SU-DHL-6 (cell line): ENCODE data around the gene AATF.

Experiments used
- EZH2phosphoT487 ChIP-seq: fragments of 200-600 bp; sonication (generic), shearing (Covaris generic); conservative IDR thresholded peaks from 2 replicates; pipeline ENCODE4 v1.6.1; 2018; ENCODE audit warnings: mild to moderate bottlenecking, antibody characterized with exemption, low read length, moderate library complexity, mixed read lengths
- TF ChIP-seq, protein P1 (sequence below): fragments of 200-600 bp; sonication (generic); IDR thresholded peaks from one replicate; pipeline ENCODE4 v1.5.1; 2017; ENCODE audit warnings: antibody characterized with exemption, mild to moderate bottlenecking, low read length, moderate library complexity; ENCODE audit not compliant: insufficient read depth, poor library complexity, severe bottlenecking

DNA sequence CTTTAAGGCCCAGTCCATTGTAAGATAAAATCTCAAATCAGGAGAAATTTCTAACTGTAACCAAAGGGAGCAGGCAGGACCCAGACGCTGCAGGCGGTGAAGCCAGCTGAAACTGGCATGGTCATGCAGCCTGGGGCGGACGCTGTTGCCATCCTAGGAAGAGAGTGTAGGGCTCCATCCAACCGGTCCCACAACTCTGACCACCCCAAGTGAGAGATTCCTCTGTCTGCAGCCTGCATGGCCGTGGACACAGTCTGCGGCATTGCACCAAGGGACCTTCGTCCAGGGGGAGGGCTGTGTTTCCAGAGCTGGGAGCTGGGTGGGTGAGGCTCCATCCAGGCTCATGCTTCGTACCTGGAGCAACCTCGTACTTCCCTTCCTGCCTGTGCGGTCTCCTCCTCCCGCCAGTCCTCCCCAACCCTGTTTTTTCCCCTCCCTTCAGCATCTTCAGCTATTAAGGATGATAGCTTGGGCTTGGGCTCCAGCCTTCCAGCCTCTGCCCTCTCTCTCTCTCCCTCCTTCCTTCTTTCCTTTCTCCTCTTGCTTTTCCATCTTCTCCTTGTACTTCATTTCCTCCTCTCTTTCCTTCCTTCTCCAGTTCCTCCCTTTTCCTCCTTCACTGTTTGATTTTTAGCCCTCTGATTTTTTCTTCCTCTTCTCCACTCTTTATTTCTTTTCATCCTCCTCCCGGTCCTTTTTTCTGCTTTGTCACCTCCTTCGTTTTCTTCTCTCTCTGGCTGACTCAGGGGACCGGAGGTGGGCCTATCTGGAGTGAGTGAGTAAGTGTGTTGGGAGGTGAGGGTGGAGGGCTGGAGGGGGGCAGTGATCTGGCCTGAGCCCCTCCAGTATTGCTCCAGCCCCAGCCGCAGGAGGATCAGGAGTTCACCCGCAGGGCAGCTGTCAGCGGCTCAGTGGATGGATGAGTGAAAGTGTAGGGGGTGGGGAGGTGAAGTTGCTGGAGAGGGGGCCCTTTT lies 28.4 kb upstream of the AATF start:
- TF ChIP-seq, protein P1, sequence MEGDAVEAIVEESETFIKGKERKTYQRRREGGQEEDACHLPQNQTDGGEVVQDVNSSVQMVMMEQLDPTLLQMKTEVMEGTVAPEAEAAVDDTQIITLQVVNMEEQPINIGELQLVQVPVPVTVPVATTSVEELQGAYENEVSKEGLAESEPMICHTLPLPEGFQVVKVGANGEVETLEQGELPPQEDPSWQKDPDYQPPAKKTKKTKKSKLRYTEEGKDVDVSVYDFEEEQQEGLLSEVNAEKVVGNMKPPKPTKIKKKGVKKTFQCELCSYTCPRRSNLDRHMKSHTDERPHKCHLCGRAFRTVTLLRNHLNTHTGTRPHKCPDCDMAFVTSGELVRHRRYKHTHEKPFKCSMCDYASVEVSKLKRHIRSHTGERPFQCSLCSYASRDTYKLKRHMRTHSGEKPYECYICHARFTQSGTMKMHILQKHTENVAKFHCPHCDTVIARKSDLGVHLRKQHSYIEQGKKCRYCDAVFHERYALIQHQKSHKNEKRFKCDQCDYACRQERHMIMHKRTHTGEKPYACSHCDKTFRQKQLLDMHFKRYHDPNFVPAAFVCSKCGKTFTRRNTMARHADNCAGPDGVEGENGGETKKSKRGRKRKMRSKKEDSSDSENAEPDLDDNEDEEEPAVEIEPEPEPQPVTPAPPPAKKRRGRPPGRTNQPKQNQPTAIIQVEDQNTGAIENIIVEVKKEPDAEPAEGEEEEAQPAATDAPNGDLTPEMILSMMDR, result no peak
- no peak for TF ChIP-seq EZH2phosphoT487
